Body of pancreas (tissue), 4 donors: ENCODE results near the gene NBAS.

Experiments used
- CTCF ChIP-seq, 7 experiments: fragments of 450-650 bp in 4 of 7; fragments of 200-600 bp in 3 of 7; sonication (generic) in 3 of 7; IDR thresholded peaks; one replicate each; pipeline ENCODE4 v1.5.1; 2016 to 2019; ENCODE audit warnings: antibody characterized with exemption in 7 of 7
- POLR2A ChIP-seq, 3 donors: fragments of 450-650 bp; IDR thresholded peaks; one replicate each; pipeline ENCODE4 v1.6.1; 2016; ENCODE audit warnings: antibody characterized with exemption in 3 of 3, mild to moderate bottlenecking in 2 of 3

- TF ChIP-seq CTCF (IDR thresholded peaks at IDR 0.05) (no peak), POLR2A (IDR thresholded peaks at IDR 0.05) (no peak)
Observed at GRCh38 chr2:15498554-15498953, 62.6 kb downstream of the NBAS start.
